ENCODE measurements around the gene KCNH2. TPM values are rescaled to one million over a fixed set of nuclear protein-coding genes. Genes with fewer than 3 reads are reported as not detected.

KCNH2 gene
- polyA plus RNA-seq, 3 donors, result not detected

- Histone ChIP-seq H3K27me3 (ENCODE audit: control insufficient read depth in 2 of 2, insufficient read depth in 2 of 2, low read length in 2 of 2) (peaks cover 0 to 21% of the 10 kb centered on the region in 2 donors), H3K27ac (ENCODE audit: low read depth in 1 of 2, low read length in 2 of 2) (no peak overlapping the region), H2AFZ (ENCODE audit: insufficient read depth, low read depth, low read length, poor library complexity, severe bottlenecking) (no peak overlapping the region), H3K9ac (ENCODE audit: insufficient read depth, low read length, poor library complexity, severe bottlenecking) (no peak overlapping the region), H3K4me2 (replicated peaks; ENCODE audit: extremely low read depth, low read length, poor library complexity, severe bottlenecking) (no peak overlapping the region), H3K79me2 (ENCODE audit: insufficient read depth, low read length) (no peaks in the 10 kb centered on the region), H3K4me3 (replicated peaks in 1 of 3; ENCODE audit: low read depth in 2 of 3, low read length in 3 of 3) (no peak overlapping the region), H3K4me1 (ENCODE audit: control insufficient read depth in 1 of 2, insufficient read depth in 2 of 2, low read length in 2 of 2) (no peaks in the 10 kb centered on the region), H3K36me3 (replicated peaks in 1 of 2; ENCODE audit: control insufficient read depth in 1 of 2, insufficient read depth in 2 of 2, low read length in 2 of 2) (no peaks in the 10 kb centered on the region), H4K20me1 (ENCODE audit: insufficient read depth, low read length) (no peaks in the 10 kb centered on the region), H3K9me3 (replicated peaks in 1 of 2; ENCODE audit: control insufficient read depth in 1 of 2, insufficient read depth in 1 of 2, low read length in 2 of 2) (no peaks in the 10 kb centered on the region)
- WGBS (ENCODE audit: insufficient coverage), result 30% methylated on average over 13 of the region's 16 CpGs
- Mint-ChIP-seq H3K4me1 (peaks cover 10% of the 10 kb centered on the region), H3K4me3 (no peak overlapping the region), H3K36me3 (no peaks in the 10 kb centered on the region), H3K27ac (no peak overlapping the region), H3K9me3 (peaks cover 0 to 3% (median 0%) of the 10 kb centered on the region in 7 donors), H3K27me3 (ENCODE audit: low read depth in 3 of 3) (peaks cover 22 to 74% (median 33%) of the 10 kb centered on the region in 3 donors)
- DNase-seq, result no peak
- TF ChIP-seq CTCF (IDR thresholded peaks at IDR 0.05), result no peak
- intact Hi-C loops (cut with micrococcal nuclease), result loop anchor here in 1 of 2 donors (5.0 kb wide), 1 partner anchor 148 kb away; no protein-coding TSS in a partner anchor
These were observed 13.5 kb downstream of the KCNH2 start for GRCh38 chr7:150964593-150965111.

GRCh38 chr7:150963707-150964559 is 14.2 kb downstream of the KCNH2 start:
- TF ChIP-seq CTCF (IDR thresholded peaks at IDR 0.05), result no peak
- Mint-ChIP-seq H3K9me3 (peaks cover 0 to 3% (median 0%) of the 10 kb centered on the region in 7 donors), H3K4me1 (peaks cover 10% of the 10 kb centered on the region), H3K36me3 (no peaks in the 10 kb centered on the region), H3K4me3 (no peak overlapping the region), H3K27me3 (ENCODE audit: low read depth in 3 of 3) (peaks cover 28 to 77% (median 40%) of the 10 kb centered on the region in 3 donors), H3K27ac (no peak overlapping the region)
- H3K79me2 ChIP-seq (ENCODE audit: insufficient read depth, low read length), result no peaks in the 10 kb centered on the region
- H3K4me3 ChIP-seq (replicated peaks in 1 of 3; ENCODE audit: low read depth in 2 of 3, low read length in 3 of 3), result no peak overlapping the region
- H4K20me1 ChIP-seq (ENCODE audit: insufficient read depth, low read length), result no peaks in the 10 kb centered on the region
- intact Hi-C loops (cut with micrococcal nuclease), result loop anchor here in 1 of 2 donors (5.0 kb wide), 1 partner anchor 148 kb away; no protein-coding TSS in a partner anchor
- no peak for DNase-seq
- no peaks in the 10 kb centered on the region for H3K4me1 ChIP-seq (ENCODE audit: control insufficient read depth in 1 of 2, insufficient read depth in 2 of 2, low read length in 2 of 2)
- no peak overlapping the region for H3K27ac ChIP-seq (ENCODE audit: low read depth in 1 of 2, low read length in 2 of 2)
- no peaks in the 10 kb centered on the region for H3K9me3 ChIP-seq (replicated peaks in 1 of 2; ENCODE audit: control insufficient read depth in 1 of 2, insufficient read depth in 1 of 2, low read length in 2 of 2)
- no peak overlapping the region for H3K9ac ChIP-seq (ENCODE audit: insufficient read depth, low read length, poor library complexity, severe bottlenecking)
- H3K27me3 ChIP-seq (ENCODE audit: control insufficient read depth in 2 of 2, insufficient read depth in 2 of 2, low read length in 2 of 2), result peaks cover 0 to 28% of the 10 kb centered on the region in 2 donors
- H3K4me2 ChIP-seq (replicated peaks; ENCODE audit: extremely low read depth, low read length, poor library complexity, severe bottlenecking), result no peak overlapping the region
- WGBS (ENCODE audit: insufficient coverage), result 81% methylated on average over 7 of the region's 18 CpGs
- no peak overlapping the region for H2AFZ ChIP-seq (ENCODE audit: insufficient read depth, low read depth, low read length, poor library complexity, severe bottlenecking)
- no peaks in the 10 kb centered on the region for H3K36me3 ChIP-seq (replicated peaks in 1 of 2; ENCODE audit: control insufficient read depth in 1 of 2, insufficient read depth in 2 of 2, low read length in 2 of 2)
